ENCODE data around the gene FRAT2. TPM values are rescaled to one million over a fixed set of nuclear protein-coding genes. Genes with fewer than 3 reads are reported as not detected.

FRAT2 gene
- total RNA-seq = 8.6 TPM

- Histone ChIP-seq H3K4me1 (peaks cover 69% of the 10 kb centered on the region), H3K27me3 (no peaks in the 10 kb centered on the region), H3K36me3 (no peaks in the 10 kb centered on the region), H3K27ac (peak within 1 kb of the TSS; percentile 94), H3K4me3 (peak within 1 kb of the TSS; percentile 75 to 79), H3K9me3 (no peaks in the 10 kb centered on the region)
- intact Hi-C loops (cut with DNase I) = loop anchor here (5.0 kb wide), 2 partner anchors 42 to 57 kb away; partner anchors contain the start of gene ARHGAP19
- DNase-seq (ENCODE audit: extremely low spot score in 2 of 2) = peak in 1 of 2 donors; percentile 95
- TF ChIP-seq POLR2A (IDR thresholded peaks at IDR 0.05) (peak in 1 of 2 donors; percentile 61), POLR2AphosphoS5 (IDR thresholded peaks at IDR 0.05; ENCODE audit: insufficient read depth in 1 of 2, low read depth in 1 of 2) (peak; percentile 8 to 90), CTCF (IDR thresholded peaks at IDR 0.05) (no peak)
Observed at GRCh38 chr10:97334370-97335175, at the start of gene FRAT2. Gene FRAT2 (minus strand): TSS chr10:97334729. CDS start chr10:97334572, 157 bp downstream.

- TF ChIP-seq CTCF (IDR thresholded peaks at IDR 0.05) (no peak), POLR2A (IDR thresholded peaks at IDR 0.05) (no peak), POLR2AphosphoS5 (IDR thresholded peaks at IDR 0.05; ENCODE audit: insufficient read depth in 1 of 2, low read depth in 1 of 2) (no peak)
- no peak overlapping the region for H3K4me3 ChIP-seq
- intact Hi-C loops (cut with DNase I) = no loop called here
- no peak overlapping the region for H3K27ac ChIP-seq
- no peaks in the 10 kb centered on the region for H3K9me3 ChIP-seq
- H3K4me1 ChIP-seq = no peaks in the 10 kb centered on the region
- no peak for DNase-seq (ENCODE audit: extremely low spot score in 2 of 2)
- no peaks in the 10 kb centered on the region for H3K27me3 ChIP-seq
- peaks cover 0 to 11% of the 10 kb centered on the region in 2 donors for H3K36me3 ChIP-seq
Observed at GRCh38 chr10:97384156-97384555, 49.6 kb upstream of the FRAT2 start.

GRCh38 chr10:97383159-97383558, 48.6 kb upstream of the FRAT2 start:
- intact Hi-C loops (cut with DNase I) = no loop called here
- TF ChIP-seq CTCF (IDR thresholded peaks at IDR 0.05) (no peak), POLR2A (IDR thresholded peaks at IDR 0.05) (no peak), POLR2AphosphoS5 (IDR thresholded peaks at IDR 0.05; ENCODE audit: insufficient read depth in 1 of 2, low read depth in 1 of 2) (no peak)
- H3K36me3 ChIP-seq = peaks cover 0 to 11% of the 10 kb centered on the region in 2 donors

GRCh38 chr10:97381626-97382025, 47.1 kb upstream of the FRAT2 start:
- H3K4me3 ChIP-seq = no peak overlapping the region
- intact Hi-C loops (cut with DNase I) = no loop called here
- DNase-seq (ENCODE audit: extremely low spot score in 2 of 2) = no peak
- H3K27ac ChIP-seq = no peak overlapping the region
- H3K9me3 ChIP-seq = no peaks in the 10 kb centered on the region
- TF ChIP-seq POLR2AphosphoS5 (IDR thresholded peaks at IDR 0.05; ENCODE audit: insufficient read depth in 1 of 2, low read depth in 1 of 2) = no peak
- TF ChIP-seq CTCF (IDR thresholded peaks at IDR 0.05) = no peak
- TF ChIP-seq POLR2A (IDR thresholded peaks at IDR 0.05) = no peak
- H3K4me1 ChIP-seq = no peaks in the 10 kb centered on the region
- peaks cover 0 to 8% of the 10 kb centered on the region in 2 donors for H3K36me3 ChIP-seq
- H3K27me3 ChIP-seq = no peaks in the 10 kb centered on the region

More at GRCh38 chr10:97383159-97383558, 48.6 kb upstream of the FRAT2 start:
- Histone ChIP-seq H3K4me1 (no peaks in the 10 kb centered on the region), H3K27ac (no peak overlapping the region), H3K4me3 (no peak overlapping the region), H3K9me3 (no peaks in the 10 kb centered on the region), H3K27me3 (no peaks in the 10 kb centered on the region)
- DNase-seq (ENCODE audit: extremely low spot score in 2 of 2) = no peak

GRCh38 chr10:97380516-97380915, 46.0 kb upstream of the FRAT2 start:
- intact Hi-C loops (cut with DNase I) = no loop called here
- Histone ChIP-seq H3K9me3 (no peaks in the 10 kb centered on the region), H3K4me1 (no peaks in the 10 kb centered on the region), H3K36me3 (peaks cover 0 to 8% of the 10 kb centered on the region in 2 donors), H3K27ac (no peak overlapping the region), H3K27me3 (no peaks in the 10 kb centered on the region), H3K4me3 (no peak overlapping the region)
- no peak for TF ChIP-seq CTCF (IDR thresholded peaks at IDR 0.05)
- TF ChIP-seq POLR2A (IDR thresholded peaks at IDR 0.05) = no peak
- TF ChIP-seq POLR2AphosphoS5 (IDR thresholded peaks at IDR 0.05; ENCODE audit: insufficient read depth in 1 of 2, low read depth in 1 of 2) = no peak
- DNase-seq (ENCODE audit: extremely low spot score in 2 of 2) = no peak
